Colonic mucosa (tissue), 4 donors: Measurements from ENCODE around the gene ANAPC16. TPM values are rescaled to one million over a fixed set of nuclear protein-coding genes. Genes with fewer than 3 reads are reported as not detected.

Source experiments
- DNase-seq: peaks from one replicate; pipeline ENCODE4 v3.0.0-alpha.2; 2020
- H3K27ac ChIP-seq: fragments of 200-600 bp; one replicate; pipeline ENCODE4 v1.8.0; 2021
- H3K27me3 ChIP-seq: fragments of 200-600 bp; one replicate; pipeline ENCODE4 v1.8.0; 2021
- H3K36me3 ChIP-seq: fragments of 200-600 bp; one replicate; pipeline ENCODE4 v1.8.0; 2021
- H3K4me1 ChIP-seq: fragments of 200-600 bp; one replicate; pipeline ENCODE4 v1.8.0; 2021; ENCODE audit warnings: mild to moderate bottlenecking
- H3K4me3 ChIP-seq: fragments of 200-600 bp; one replicate; pipeline ENCODE4 v1.8.0; 2021
- H3K9ac ChIP-seq, 2 donors: one replicate each; pipeline ENCODE4 v1.7.0; 2013; ENCODE audit warnings: control low read depth in 2 of 2, low read depth in 2 of 2, low read length in 2 of 2
- H3K9me3 ChIP-seq: fragments of 200-600 bp; one replicate; pipeline ENCODE4 v1.8.0; 2021
- CTCF ChIP-seq: fragments of 200-600 bp; IDR thresholded peaks from one replicate; pipeline ENCODE4 v1.8.0; 2022; ENCODE audit warnings: antibody characterized with exemption, mild to moderate bottlenecking
- intact Hi-C: fragments of 100-400 bp; cut with DNase I; formaldehyde crosslinking; loops from one replicate; pipeline ENCODE4 v1.14.1; 2022
- total RNA-seq, 2 donors: library from RNA; stranded (reverse); fragmentation: NEBNext Ultra II Directional in 1 of 2; extraction: Animal tissue kit (Norgen Biotek cat#: 25700) in 1 of 2; gene quantifications; one replicate each; pipeline ENCODE4 v1.2.1, GENCODE V29; 2021
- donor health status: healthy.
- donor health status: DM: no; HTN: no; CAD: no.
- donor health status: DM: no; HTN: no; CAD: no.

Gene ANAPC16
- total RNA-seq, 2 donors from 2014 or later: 63.2 to 85.2 TPM

GRCh38 chr10:72239409-72239808, 23.6 kb downstream of the ANAPC16 start:
- DNase-seq: no peak
- H3K4me3 ChIP-seq: no peak overlapping the region
- no peak overlapping the region for H3K27ac ChIP-seq
- TF ChIP-seq CTCF: no peak
- H3K27me3 ChIP-seq: no peaks in the 10 kb centered on the region
- intact Hi-C loops: no loop called here
- H3K9ac ChIP-seq: no peak overlapping the region
- H3K36me3 ChIP-seq: no peaks in the 10 kb centered on the region
- peaks cover 14% of the 10 kb centered on the region for H3K4me1 ChIP-seq
- H3K9me3 ChIP-seq: no peaks in the 10 kb centered on the region

DNA sequence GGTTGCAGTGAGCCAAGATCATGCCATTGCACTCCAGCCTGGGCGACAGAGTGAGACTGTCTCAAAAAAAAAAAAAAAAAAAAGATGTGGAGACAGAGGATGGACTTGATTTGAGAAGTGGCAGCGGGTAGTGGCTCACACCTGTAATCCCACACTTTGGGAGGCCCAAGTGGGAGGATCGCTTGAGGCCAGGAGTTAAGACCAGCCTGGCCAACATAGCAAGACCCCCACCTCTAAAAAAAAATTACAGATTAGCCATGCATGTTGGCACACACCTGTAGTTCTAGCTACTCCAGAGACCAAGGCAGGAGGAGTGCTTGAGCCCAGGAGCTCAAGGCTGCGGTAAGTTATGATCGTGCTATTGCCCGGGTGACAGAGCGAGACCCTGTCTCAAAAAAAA, 24.6 kb downstream of the ANAPC16 start:
- intact Hi-C loops: no loop called here
- peaks cover 24% of the 10 kb centered on the region for H3K4me1 ChIP-seq
- no peaks in the 10 kb centered on the region for H3K9me3 ChIP-seq
- no peak for DNase-seq
- H3K36me3 ChIP-seq: no peaks in the 10 kb centered on the region
- H3K27me3 ChIP-seq: no peaks in the 10 kb centered on the region
- H3K27ac ChIP-seq: no peak overlapping the region
- no peak overlapping the region for H3K4me3 ChIP-seq
- H3K9ac ChIP-seq: no peak overlapping the region
- no peak for TF ChIP-seq CTCF

DNA sequence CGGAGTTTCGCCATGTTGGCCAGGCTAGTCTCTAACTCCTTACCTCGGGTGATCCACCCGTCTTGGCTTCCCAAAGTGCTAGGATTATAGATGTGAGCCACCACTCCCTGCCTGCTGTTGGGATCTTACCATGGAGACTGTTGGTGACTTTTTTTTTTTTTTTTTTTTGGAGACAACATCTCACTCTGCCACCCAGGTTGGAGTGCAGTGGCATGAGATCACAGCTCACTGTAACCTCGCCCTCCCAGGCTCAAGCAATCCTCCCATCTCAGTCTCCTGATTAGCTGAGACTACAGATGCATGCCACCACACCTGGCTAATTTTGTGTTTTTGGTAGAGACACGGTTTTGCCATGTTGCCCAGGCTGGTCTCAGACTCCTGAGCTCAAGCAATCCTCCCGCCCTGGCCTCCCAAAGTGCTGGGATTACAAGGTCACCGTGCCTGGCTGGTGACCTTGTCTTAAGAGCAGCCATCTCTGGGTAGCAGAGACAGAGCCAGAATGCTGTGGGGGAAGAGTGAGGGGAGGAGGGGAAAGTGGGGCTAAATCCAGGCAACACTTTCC, 26.0 kb downstream of the ANAPC16 start:
- Histone ChIP-seq H3K27ac (no peak overlapping the region), H3K27me3 (no peaks in the 10 kb centered on the region), H3K36me3 (no peaks in the 10 kb centered on the region), H3K4me3 (no peak overlapping the region), H3K9me3 (no peaks in the 10 kb centered on the region), H3K4me1 (peaks cover 24% of the 10 kb centered on the region), H3K9ac (no peak overlapping the region)
- intact Hi-C loops: no loop called here
- TF ChIP-seq CTCF: no peak
- DNase-seq: no peak

DNA sequence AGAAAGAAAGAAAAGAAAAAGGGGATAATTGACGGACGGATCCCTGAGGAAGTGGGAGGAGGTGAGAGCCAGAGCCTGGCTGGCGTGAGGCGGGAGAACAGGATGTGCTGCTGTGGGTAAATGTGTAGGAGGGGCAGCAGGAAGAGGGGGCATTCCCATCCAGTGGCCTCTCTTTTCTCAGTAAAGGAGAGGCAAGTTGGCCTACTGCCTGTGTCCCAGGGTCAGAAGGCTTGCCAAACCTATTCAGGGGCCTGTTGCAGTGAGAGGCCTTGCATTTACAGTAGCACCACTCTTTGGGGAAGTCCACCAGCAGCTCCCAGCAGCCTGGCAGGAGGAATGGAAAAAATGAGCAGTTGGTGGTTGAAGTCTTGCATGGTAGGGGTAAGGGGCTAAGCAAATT, 26.9 kb downstream of the ANAPC16 start:
- Histone ChIP-seq H3K4me3 (no peak overlapping the region), H3K36me3 (no peaks in the 10 kb centered on the region), H3K4me1 (peaks cover 29% of the 10 kb centered on the region), H3K27me3 (no peaks in the 10 kb centered on the region), H3K9ac (no peak overlapping the region), H3K9me3 (no peaks in the 10 kb centered on the region), H3K27ac (peak overlapping the region; percentile 68)
- intact Hi-C loops: no loop called here
- no peak for DNase-seq
- TF ChIP-seq CTCF: no peak

GRCh38 chr10:72243822-72244437, 28.1 kb downstream of the ANAPC16 start:
- Histone ChIP-seq H3K4me1 (peaks cover 40% of the 10 kb centered on the region), H3K9me3 (no peaks in the 10 kb centered on the region), H3K36me3 (no peaks in the 10 kb centered on the region), H3K4me3 (no peak overlapping the region), H3K27ac (peak overlapping the region; percentile 68), H3K9ac (peak overlapping the region in 1 of 2 donors; percentile 67), H3K27me3 (no peaks in the 10 kb centered on the region)
- TF ChIP-seq CTCF: no peak
- DNase-seq: peak; percentile 84
- intact Hi-C loops: no loop called here
